HG02623 (cell line): ENCODE results near the gene MYO7B.

ENCODE experiments used
- ATAC-seq: cut with Tn5 transposase; IDR thresholded peaks from one replicate; pipeline ENCODE4 v1.9.1; 2021; ENCODE audit warnings: moderate library complexity; ENCODE audit not compliant: unreplicated experiment

MYO7B gene

DNA sequence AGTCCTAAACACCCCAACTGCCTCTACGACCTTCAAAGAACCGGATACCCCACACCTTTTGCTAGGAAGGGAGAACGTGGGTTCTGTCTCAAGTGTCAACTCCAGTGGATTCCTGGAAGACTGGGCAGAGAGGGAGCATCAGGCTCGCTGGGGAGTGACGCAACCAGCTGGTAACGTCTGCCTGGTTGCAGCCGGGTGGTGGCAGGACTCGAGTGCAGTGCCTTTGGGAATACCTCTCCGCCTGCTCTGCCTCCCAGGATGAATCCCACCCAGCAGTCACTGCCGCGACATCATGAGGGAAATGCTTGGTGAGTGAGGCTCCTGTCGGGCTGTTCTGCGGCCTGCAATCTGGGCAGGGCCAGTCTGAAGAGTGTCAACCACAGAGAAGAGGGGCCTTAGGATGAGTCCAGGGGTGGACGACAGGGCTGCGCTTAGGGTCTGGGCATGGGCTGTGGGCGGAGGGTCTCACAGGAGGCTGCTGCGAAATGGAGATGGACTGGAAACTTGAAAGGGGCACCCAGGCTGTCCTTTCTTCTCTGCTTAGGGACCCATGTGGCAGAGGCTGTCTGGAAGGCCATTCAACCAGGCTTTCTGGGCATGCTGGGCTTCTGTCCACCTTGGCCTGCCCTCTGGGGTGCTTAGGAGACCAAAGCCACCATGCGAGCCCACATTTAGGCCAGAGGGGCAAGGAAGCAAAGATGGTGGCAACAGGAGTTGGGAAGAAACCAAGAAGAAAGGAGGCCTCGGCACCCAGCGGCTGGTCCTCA lies 123.3 kb downstream of the MYO7B start:
- ATAC-seq = no peak

DNA sequence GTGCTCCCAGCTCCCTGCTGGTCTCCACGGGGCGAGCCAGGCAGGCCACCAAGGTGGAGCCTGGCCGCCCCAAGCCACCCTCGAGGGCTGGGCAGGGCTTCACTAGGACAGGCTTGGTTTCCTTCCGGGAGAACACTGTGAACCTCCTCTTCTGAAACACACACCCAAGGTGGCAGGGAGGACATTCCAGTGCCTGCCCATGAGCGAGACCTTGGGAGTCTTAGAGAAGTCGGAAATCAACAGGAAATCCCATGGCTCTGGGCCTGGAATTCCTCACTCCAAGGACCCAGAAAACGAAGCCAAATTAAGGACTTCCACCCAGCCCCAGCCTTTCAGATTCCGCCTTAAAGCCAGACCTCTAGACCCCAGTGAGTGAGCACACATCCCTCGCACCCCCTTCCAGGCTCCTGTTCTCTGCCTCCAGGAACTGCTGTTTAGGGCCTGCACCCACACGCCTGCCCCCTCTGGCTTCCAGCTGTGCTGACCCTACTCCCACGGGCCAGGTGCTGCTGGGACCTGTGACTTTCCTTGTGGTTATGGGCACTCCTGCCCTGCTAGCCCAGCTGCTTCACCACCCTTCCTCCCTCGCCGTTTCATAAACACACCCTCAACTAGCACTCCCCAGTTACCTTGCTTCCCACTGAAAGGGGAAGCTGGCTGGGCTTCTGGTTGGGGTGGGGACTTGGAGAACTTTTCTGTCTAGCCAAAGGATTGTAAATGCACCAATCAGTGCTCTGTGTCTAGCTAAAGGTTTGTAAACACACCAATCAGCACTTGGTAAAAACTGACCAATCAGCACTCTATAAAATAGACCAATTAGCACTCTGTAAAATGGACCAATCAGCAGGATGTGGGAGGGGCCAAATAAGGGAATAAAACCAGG lies 124.2 kb downstream of the MYO7B start:
- no peak for ATAC-seq

DNA sequence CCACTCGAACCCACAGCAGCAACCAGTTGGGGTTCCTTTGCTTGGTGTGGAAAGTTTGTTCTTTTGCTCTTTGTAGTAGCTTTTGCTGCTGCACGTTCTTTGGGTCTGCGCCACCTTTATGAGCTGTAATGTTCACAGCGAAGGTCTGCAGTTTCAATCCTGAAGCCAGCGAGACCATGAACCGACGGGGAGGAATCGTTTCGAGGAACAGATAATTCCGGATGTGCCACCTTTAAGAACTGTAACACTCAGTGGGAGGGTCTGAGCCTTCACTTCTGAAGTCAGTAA lies 124.8 kb downstream of the MYO7B start:
- ATAC-seq = no peak

DNA sequence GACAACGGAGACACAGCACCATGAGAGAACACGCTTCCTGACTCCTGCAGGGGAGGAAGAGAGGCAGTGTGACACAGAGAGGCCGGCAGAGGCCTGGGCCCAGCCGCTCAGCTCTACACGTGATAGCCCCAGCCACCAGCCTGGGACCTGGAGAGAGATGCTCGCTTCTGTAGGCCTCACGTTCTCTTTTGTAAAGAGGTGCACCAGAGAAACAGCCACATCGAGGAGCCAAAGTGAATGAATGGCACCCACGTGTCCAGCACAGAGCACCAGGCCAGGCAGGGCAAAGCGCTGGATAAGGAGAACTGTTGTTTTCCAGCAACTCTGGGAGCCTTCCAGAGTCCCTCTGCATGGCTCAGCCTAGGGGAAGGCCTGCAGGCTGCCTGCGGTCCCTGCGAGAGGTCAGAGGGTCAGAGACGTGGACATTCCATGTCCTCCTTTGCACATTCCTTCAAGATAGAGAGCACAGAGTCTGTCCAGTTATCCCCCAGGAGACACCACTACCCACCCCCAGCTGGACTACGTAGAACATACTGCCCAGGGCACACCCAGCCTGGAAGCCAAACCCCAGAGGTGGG lies 125.7 kb downstream of the MYO7B start:
- no peak for ATAC-seq

DNA sequence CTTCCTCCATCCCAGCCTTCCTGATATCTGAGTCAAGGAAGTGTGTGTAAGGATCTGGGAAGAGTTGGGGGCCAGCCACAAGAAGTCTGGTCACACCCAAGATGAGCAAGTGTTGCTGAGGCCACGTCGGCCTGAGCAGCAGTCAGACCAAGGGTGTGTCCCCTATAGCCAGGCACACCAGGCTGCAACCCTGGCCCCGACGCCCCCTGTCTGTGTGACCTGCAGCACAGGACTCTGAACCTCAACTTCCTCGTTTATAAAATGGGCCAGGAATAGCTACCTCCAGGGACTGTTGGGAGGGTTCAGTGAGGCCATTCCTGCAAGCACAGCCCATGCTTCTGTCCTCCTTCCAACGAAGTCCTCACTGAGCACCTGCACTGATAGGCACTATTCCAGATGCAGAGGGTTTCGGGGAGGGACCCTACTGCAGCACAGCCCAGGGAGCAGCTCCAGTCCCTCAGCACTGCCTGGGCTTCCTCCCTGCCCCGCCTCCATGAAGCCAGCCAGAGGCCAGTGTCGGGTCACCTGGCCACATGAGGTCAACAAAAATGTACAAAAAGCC lies 126.5 kb downstream of the MYO7B start:
- no peak for ATAC-seq

DNA sequence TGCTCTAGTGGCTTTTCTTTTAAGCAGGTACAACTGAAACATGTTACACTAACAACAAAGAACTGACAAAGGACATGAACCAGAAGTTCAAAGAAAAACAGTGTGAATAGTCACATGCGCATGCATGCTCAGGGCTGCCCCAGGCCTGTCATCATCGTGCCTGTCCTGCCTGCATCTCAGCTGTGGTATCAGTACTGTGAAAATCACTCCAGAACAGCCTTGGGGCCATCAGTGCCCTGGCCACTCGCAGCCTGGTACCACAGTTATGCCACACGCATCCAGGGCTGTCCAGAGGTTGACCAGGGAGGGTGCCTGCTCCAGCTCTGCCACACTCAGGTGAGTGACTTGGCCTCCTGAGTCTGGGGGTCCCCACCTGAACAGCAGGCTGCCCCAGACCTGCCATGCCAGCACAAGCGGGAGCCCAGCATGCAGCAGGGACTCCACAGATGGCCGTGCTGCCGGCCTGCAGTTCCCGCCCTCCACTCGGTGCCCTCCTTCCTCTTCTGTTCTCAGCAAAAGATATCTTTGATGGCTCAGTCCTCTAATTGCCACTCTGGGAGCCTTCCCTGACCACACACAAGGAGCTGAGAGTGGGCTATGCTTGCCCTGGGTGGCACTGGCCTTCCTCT lies 127.6 kb downstream of the MYO7B start:
- ATAC-seq = no peak

DNA sequence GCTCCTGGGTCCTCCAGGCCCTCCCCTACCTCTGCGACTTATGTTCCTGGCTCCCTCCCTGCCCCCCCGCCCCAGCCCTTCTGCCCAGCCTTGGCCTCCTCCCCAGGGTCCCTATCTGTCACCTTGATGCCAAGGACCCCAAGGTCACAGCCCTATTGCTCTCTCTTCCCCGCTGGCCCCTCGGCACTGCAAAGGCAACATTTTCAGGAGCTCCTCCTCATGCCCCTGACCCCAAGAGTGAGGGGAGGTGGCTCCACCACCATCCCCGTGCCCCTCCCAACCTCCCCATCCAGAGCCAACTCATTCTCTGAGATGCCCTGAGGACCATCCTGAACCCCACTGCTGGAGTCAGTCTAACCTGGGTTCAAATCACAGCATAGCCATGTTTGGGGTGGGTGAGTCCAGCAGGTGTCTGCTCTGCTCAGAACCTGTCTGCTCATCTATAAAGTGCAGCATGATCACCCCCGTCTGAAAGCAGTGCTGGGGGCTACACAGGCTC lies 128.1 kb downstream of the MYO7B start:
- no peak for ATAC-seq

DNA sequence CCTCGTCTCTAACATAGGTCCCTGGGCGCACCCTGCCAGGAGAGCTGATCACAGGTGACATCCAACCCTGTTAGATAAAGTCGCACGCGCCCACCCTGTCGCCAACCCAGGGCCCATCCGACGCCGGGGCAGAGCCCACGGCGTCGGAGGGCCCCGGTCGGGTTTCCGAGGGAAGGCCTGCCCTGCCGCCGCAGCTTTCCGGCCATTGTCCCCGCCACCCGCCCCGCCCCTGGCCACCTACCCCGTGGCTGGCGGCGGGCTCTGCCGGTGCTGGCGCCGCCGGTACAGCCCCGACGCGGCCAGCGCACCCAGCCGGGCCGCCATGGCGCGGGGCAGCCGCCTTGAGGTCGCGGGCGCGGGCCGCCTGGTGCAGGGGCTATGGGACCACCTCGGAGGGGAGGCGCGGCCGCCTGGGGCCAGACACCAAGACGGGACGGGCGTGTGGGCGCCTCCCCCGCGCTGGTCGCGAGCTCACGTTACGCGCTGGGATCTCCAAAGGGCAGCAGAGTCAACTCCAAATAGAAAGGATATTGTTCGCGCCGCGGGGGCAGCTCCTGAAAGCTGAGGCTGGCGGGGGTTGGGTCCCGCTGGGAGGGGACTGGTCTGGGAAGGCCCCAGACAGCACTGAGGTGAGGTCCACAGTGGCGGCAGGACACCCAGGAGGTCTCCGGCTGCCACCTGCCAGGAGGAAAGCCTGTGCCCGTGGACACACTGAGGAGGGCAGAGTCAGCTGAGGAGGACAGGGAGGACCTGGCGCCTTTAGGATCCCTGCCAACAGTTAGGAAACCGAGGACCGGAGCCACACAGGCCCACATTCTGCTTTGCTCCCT lies 128.8 kb downstream of the MYO7B start:
- ATAC-seq = no peak

DNA sequence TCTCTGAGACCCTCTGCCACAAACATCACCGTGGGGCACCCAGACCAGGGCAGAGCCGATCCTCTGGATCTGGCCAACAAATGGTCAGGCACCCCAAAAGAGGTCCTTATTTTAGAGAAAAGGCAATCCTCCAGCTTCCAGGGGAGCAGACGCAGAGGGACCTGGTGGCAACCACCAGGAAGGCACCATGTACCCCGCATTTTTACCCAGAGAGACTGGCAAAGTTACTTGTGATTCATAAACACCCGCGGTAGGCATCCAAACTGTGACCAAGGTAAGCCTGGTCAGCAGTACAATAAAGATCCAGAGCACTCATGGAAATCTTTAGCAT lies 129.4 kb downstream of the MYO7B start:
- no peak for ATAC-seq

DNA sequence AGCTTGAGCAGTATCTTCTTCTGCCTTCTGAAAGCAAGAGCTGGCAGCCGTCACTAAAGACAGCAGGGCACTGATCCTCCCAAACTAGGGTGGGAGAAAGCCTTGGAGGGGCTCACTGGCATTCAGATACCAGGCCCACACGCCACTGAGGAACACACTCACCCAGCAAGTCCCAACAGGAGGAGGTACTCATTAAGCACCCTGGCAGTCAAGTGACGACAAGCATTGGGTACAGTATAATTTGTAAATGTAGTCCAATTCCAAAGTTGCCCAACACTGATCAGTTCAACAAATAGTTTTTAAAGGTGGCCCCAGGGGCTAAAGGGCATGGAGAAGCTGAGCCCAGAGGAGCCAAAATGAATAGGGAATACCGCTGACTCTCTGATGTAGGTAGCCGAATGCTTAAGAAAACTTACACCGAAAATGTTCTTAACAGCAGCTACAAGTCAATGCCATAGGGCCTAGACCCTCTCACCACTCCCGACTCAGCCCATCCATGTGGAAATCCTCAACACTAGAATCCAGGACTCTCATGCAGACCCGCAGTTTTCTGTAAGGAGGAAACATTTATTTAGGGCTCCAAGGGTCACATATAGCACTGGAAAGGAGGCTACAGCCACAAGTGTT lies 129.9 kb downstream of the MYO7B start:
- no peak for ATAC-seq

DNA sequence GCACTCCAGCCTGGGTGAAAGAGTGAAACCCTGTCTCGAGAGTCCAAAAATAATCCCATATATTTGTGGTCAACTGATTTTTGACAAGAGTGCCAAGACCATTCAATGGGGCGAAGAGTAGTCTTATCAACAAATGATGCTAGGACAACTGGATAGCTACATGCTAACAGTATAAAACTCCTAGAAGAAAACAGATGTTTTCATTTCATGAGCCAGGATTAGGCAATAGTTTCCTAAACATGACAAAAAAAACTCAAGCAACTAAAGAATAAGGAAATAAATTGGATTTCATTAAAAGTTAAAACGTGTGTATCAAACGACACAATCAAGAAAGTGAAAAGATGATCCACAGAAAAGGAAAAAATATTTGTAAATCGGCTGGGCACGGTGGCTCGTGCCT lies 133.6 kb downstream of the MYO7B start:
- no peak for ATAC-seq

DNA sequence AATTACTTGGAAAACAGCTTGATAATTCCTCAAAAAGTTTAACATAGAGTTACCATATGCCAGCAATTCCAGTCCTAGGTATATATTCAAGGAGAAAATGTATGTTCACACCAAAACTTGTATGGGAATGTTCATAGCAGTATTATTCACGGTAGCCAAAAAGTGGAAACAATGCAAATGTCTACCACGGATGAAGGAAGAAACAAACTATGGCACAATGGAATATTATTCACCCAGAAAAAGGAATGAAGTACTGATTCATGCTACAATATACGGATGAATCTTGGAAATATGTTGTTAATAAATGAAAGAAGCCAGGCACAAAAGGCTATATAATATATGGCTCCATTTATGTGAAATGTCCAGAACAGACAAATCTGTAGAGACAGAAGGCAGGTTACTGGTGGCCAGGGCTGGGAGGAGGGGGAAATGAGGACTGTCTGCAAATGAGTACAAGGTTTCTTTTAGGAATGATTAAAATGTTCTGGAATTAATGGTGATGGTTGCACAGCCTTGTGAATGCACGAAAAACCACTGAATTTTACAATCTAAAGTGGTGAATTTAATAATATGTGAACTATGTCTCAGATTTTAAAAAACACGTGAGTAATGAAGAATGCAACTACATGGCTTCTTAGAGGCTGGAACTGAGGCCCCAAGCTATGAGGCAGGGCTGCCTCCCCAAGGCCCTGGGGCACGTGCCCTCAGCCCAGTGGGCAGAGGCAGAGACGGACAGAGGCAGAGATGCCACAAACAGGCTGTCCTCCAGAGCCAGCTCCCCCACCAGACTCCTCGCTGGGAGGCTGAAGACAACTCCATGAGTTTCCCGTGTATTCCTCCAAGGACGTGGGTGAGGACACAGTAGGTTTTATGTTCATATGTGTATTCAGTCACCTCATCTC lies 134.8 kb downstream of the MYO7B start:
- ATAC-seq = no peak

DNA sequence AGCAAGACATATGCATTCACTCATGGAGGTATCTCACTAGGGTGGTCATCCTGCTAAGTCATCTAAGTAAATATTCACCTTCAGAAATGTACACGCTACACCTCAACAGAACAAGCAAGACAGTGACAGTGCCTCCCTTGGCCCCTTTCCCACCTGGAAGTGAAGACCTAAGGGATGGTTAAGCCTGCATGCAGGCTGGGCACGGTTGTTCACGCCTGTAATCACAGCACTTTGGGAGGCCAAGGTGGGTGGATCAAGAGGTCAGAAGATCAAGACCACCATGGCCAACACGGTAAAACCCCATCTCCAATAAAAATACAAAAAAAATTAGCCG lies 135.4 kb downstream of the MYO7B start:
- no peak for ATAC-seq

DNA sequence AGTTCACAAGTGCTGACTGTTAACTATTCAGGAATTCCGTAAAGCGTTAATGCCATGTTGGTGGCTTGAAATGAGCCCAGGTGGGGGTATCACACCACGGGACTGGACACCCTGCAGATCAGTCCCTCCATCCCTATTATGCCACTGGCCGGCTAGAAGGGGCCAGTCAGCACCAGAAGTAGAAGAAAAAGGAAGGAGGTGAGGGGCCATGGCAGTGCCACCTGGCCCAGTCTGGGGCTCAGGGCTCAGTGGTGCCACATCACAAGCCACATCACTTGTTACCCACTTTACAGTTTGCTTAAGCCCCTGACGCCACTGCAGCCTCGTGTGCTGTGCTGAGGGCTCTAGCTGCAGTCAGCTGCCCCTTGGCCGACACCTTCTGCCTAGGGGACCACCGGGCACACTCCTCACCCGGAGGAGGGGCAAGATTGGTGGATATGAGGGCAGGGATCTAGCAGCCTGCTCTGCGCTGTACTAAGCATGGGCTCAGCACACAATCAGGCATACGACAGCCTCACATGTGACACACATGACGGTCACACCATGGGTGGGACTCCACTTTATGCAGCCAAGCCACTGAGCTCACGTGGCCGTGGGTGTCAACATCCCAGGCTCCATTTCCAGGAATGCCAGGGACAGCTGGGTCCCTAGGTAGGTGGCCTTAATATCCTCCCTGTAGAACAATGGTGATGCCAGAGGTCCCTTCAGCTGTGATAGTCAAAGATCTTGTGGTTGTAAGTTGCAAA lies 136.2 kb downstream of the MYO7B start:
- no peak for ATAC-seq

DNA sequence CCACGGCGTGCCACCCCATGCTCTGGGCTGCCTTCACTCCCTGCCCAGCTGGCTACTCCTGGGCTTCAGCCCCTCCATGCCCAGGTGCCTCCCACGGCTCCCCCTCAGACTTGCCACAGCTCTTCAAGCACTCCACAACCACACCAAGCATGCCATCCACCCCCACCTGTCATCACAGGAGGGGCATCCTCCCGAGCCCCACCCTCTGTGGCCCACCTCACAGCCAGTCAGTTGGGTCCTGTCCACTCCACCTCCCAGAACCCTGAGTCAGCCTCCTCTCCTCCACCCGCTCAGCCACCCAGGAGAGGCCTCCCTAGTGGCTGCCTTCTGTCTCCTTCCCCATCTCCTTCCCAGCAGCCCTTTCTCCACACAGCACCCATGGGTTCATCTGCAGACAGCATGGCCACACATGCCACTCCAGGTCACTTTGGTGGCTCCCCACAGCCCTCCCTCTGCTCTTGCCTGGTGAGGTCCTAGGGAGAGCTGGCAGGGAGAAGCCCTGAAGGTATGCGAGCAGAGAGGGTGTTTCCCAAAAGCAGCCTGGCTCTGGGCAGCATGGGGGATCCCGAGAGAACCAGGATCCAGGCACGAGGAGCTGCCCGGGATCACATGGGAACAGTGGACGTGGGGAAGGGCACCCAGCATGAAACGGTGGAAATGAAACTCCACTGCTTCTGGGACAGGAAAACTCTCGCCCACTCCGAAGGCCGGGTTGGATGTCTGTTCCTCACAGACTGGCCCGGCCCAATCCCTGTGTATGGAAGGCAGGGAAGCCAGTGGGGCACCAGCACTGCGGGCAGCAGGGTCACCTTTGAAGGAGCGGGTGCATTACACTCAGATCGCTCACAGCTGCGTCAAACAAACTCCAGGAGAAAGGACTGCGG lies 137.1 kb downstream of the MYO7B start:
- no peak for ATAC-seq

DNA sequence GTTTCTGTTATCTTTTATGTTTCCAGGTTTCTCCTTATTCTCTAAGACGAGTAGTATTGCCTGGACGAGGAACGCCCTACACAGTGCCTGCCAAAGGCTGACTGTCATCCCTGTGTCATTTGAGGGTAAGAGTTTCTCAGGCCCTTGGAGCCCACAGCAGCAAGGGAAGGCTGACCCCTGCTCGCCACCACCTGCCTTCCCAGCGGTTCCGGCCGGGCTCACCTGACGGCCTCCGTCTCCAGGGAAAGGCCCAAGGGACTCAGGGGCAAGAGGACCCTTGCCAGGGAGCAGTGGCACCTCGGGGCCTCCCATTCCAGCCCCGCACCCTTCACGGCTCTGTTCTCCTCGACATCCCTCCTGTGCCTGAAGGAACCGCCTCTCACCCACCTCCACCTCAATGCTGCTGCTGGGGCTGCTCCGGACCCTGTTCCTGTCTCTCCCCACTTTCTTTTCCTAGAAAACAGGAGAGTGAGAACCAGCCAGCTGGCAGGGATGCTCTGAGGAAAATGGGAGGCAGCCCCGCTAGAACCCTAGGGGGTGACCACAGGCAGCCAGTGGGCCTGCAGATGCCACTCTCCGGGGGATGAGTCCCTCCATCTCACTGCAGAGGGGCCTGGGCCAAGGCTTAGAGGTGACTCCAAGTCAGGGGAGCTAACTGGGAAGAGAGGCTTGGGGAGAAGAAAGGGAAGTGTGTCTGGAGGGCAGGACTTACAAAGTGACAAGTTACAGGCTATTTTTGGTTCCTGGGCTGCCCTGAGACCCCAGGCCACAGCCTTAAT lies 138.0 kb downstream of the MYO7B start:
- ATAC-seq = no peak
